GM12891 (cell line): ENCODE measurements around the gene TENM4.

Experiments
- PAX5 ChIP-seq: IDR thresholded peaks from 2 replicates; pipeline ENCODE4 v1.6.1; 2011; ENCODE audit warnings: low read length, moderate library complexity, mild to moderate bottlenecking; ENCODE audit not compliant: insufficient read depth, severe bottlenecking
- POLR2A ChIP-seq: IDR thresholded peaks from 2 replicates; pipeline ENCODE4 v1.6.1; 2011; ENCODE audit warnings: low read depth, low read length, control low read depth
- POLR2AphosphoS5 ChIP-seq: IDR thresholded peaks from 2 replicates; pipeline ENCODE4 v1.6.1; 2011; ENCODE audit warnings: low read depth, low read length, control low read depth
- SPI1 ChIP-seq: IDR thresholded peaks from 2 replicates; pipeline ENCODE4 v1.6.1; 2011; ENCODE audit warnings: low read depth, low read length, control low read depth
- TAF1 ChIP-seq: IDR thresholded peaks from 2 replicates; pipeline ENCODE4 v1.6.1; 2011; ENCODE audit warnings: low read depth, low read length, control low read depth

- TF ChIP-seq POLR2AphosphoS5 = no peak
- no peak for TF ChIP-seq TAF1
- TF ChIP-seq PAX5 = no peak
- TF ChIP-seq SPI1 = no peak
- no peak for TF ChIP-seq POLR2A
Measured at GRCh38 chr11:79206951-79207350, 233.9 kb downstream of the TENM4 start.
